SK-N-SH (cell line): ENCODE data around the gene IL17RE. TPM values are rescaled to one million over a fixed set of nuclear protein-coding genes. Genes with fewer than 3 reads are reported as not detected.
"Not testable (repeated sequence)": the region's sequence is repeated elsewhere in the genome, so short reads cannot be mapped to it uniquely, and the experiment has no call there.

Experiments
- CTCF ChIA-PET: fragments of 300-600, 350-600 bp; formaldehyde crosslinking; extraction: SDS; loops from one replicate; lab custom pipeline; 2021; lab: Yijun Ruan, JAX
- POLR2A ChIA-PET: fragments of 350-600 bp; sonication (Branson Sonifier 250); formaldehyde crosslinking; extraction: SDS; loops from one replicate; lab custom pipeline; 2020; ENCODE audit warnings: antibody characterized with exemption, inconsistent platforms; lab: Yijun Ruan, JAX
- DNase-seq: peaks from one replicate; pipeline ENCODE4 v3.0.0; 2012
- H2AFZ ChIP-seq: fragments of 200-600 bp; sonication (generic); 2 replicates; pipeline ENCODE4 v1.8.1; 2016; ENCODE audit warnings: antibody characterized with exemption, mild to moderate bottlenecking, low read depth
- H3F3A ChIP-seq: fragments of 200-600 bp; sonication (generic); replicated peaks from 2 replicates; pipeline ENCODE3; 2016; ENCODE audit warnings: antibody characterized with exemption, mild to moderate bottlenecking; ENCODE audit not compliant: insufficient read depth
- H3K27ac ChIP-seq, 2 experiments: fragments of 200-500 bp in 1 of 2; fragments of 200-600 bp in 1 of 2; sonication (Bioruptor generic) in 1 of 2; sonication (generic), shearing (Covaris generic) in 1 of 2; 2 replicates each; pipeline versions ENCODE4 v1.5.1 to v1.6.1; 2014 to 2016; ENCODE audit warnings: low read depth in 2 of 2, inconsistent platforms in 1 of 2, low read length in 1 of 2, mild to moderate bottlenecking in 1 of 2, mixed read lengths in 1 of 2
- H3K27me3 ChIP-seq: fragments of 200-600 bp; sonication (generic), shearing (Covaris generic); 2 replicates; pipeline ENCODE4 v1.6.1; 2016; ENCODE audit warnings: mixed run types; ENCODE audit not compliant: insufficient read depth
- H3K36me3 ChIP-seq, 2 experiments: fragments of 200-500 bp in 1 of 2; fragments of 200-600 bp in 1 of 2; sonication (Bioruptor generic) in 1 of 2; sonication (generic) in 1 of 2; replicated peaks in 1 of 2; 2 replicates each; pipeline versions ENCODE3 to v1.5.1; 2014 to 2016; ENCODE audit warnings: low read length in 1 of 2, mild to moderate bottlenecking in 1 of 2; ENCODE audit not compliant: insufficient read depth in 2 of 2, control insufficient read depth in 1 of 2
- H3K4me1 ChIP-seq, 2 experiments: fragments of 200-500 bp in 1 of 2; fragments of 200-600 bp in 1 of 2; sonication (Bioruptor generic) in 1 of 2; sonication (generic), shearing (Covaris generic) in 1 of 2; 2 replicates each; pipeline versions ENCODE4 v1.5.1 to v1.6.1; 2014 to 2016; ENCODE audit warnings: low read depth in 1 of 2, low read length in 1 of 2, mixed run types in 1 of 2; ENCODE audit not compliant: insufficient read depth in 2 of 2, control insufficient read depth in 1 of 2
- H3K4me2 ChIP-seq: fragments of 200-600 bp; sonication (generic), shearing (Covaris generic); 2 replicates; pipeline ENCODE4 v1.6.1; 2017; ENCODE audit warnings: mixed run types
- H3K4me3 ChIP-seq, 2 experiments: fragments of 200-500 bp in 1 of 2; fragments of 200-600 bp in 1 of 2; sonication (Bioruptor generic) in 1 of 2; sonication (generic), shearing (Covaris generic) in 1 of 2; 2 replicates each; pipeline versions ENCODE4 v1.5.1 to v1.8.1; 2014 to 2016; ENCODE audit warnings: low read depth in 2 of 2, inconsistent platforms in 1 of 2, low read length in 1 of 2, mild to moderate bottlenecking in 1 of 2, mixed read lengths in 1 of 2, moderate library complexity in 1 of 2
- H3K79me2 ChIP-seq: fragments of 200-600 bp; sonication (generic); 2 replicates; pipeline ENCODE4 v1.8.1; 2017; ENCODE audit warnings: mild to moderate bottlenecking; ENCODE audit not compliant: insufficient read depth
- H3K9ac ChIP-seq: fragments of 200-600 bp; sonication (generic); 2 replicates; pipeline ENCODE4 v1.6.1; 2017; ENCODE audit warnings: mixed run types
- H3K9me2 ChIP-seq: fragments of 200-600 bp; sonication (generic); 2 replicates; pipeline ENCODE4 v1.6.1; 2017; ENCODE audit warnings: mixed run types
- H3K9me3 ChIP-seq: fragments of 200-600 bp; sonication (generic); 2 replicates; pipeline ENCODE4 v1.6.1; 2017; ENCODE audit warnings: mixed run types, mild to moderate bottlenecking, moderate library complexity
- H4K20me1 ChIP-seq: fragments of 200-600 bp; sonication (generic); 2 replicates; pipeline ENCODE4 v1.6.1; 2017; ENCODE audit warnings: mild to moderate bottlenecking, mixed run types; ENCODE audit not compliant: insufficient read depth
- CTCF ChIP-seq: fragments of 200-600 bp; sonication (generic); IDR thresholded peaks from 2 replicates; pipeline ENCODE4 v1.6.1; 2017; ENCODE audit warnings: antibody characterized with exemption, mild to moderate bottlenecking, moderate library complexity
- EP300 ChIP-seq, 2 experiments: IDR thresholded peaks; 2 replicates each; pipeline versions ENCODE4 v1.4.0 to v1.6.1; 2012; ENCODE audit warnings: borderline replicate concordance in 1 of 2, low read depth in 1 of 2, low read length in 1 of 2
- EZH2phosphoT487 ChIP-seq: fragments of 200-600 bp; sonication (generic); IDR thresholded peaks from 2 replicates; pipeline ENCODE4 v1.6.1; 2017; ENCODE audit warnings: low read depth, mixed run types, mild to moderate bottlenecking, antibody characterized with exemption, moderate library complexity, borderline replicate concordance
- FOSL2 ChIP-seq: IDR thresholded peaks from 2 replicates; pipeline ENCODE4 v1.4.0; 2012; ENCODE audit warnings: low read depth, mild to moderate bottlenecking, moderate library complexity, borderline replicate concordance
- FOXJ3 ChIP-seq: sonication (generic); formaldehyde crosslinking; IDR thresholded peaks from 2 replicates; pipeline ENCODE4 v1.5.1; 2020; ENCODE audit warnings: mild to moderate bottlenecking, missing genetic modification reagents
- GABPA ChIP-seq: IDR thresholded peaks from 2 replicates; pipeline ENCODE4 v1.4.0; 2012; ENCODE audit warnings: low read depth, mild to moderate bottlenecking
- GATA2 ChIP-seq: sonication (generic); formaldehyde crosslinking; IDR thresholded peaks from 2 replicates; pipeline ENCODE4 v1.5.0; 2020; ENCODE audit warnings: mild to moderate bottlenecking, missing genetic modification reagents
- MEF2A ChIP-seq: IDR thresholded peaks from 2 replicates; pipeline ENCODE4 v1.4.0; 2012; ENCODE audit warnings: low read depth, borderline replicate concordance
- NFIC ChIP-seq: IDR thresholded peaks from 2 replicates; pipeline ENCODE4 v1.4.0; 2012; ENCODE audit warnings: borderline replicate concordance
- PBX3 ChIP-seq: IDR thresholded peaks from 2 replicates; pipeline ENCODE4; 2012
- RFX5 ChIP-seq: IDR thresholded peaks from 2 replicates; pipeline ENCODE4 v1.6.1; 2012; ENCODE audit warnings: mild to moderate bottlenecking, improper control_type of control experiment, low read length
- TEAD4 ChIP-seq: IDR thresholded peaks from 2 replicates; pipeline ENCODE4 v1.4.0; 2012; ENCODE audit warnings: mild to moderate bottlenecking, borderline replicate concordance; ENCODE audit not compliant: insufficient read depth
- ZBTB33 ChIP-seq: IDR thresholded peaks from 2 replicates; pipeline ENCODE4 v1.4.0; 2012; ENCODE audit warnings: low read depth, borderline replicate concordance
- WGBS: methylation state at CpG from one replicate; pipeline ENCODE4 v1.1.6; 2017; ENCODE audit warnings: low lambda C conversion rate; 5-methylcytosine and 5-hydroxymethylcytosine counted together
- polyA plus RNA-seq, 3 experiments: library from polyadenylated mRNA; depleted of rRNA; stranded (reverse); fragments of >200 nt; gene quantifications; 2 replicates each; pipeline ENCODE4 v1.2.3, GENCODE V29; 2012

IL17RE gene
- polyA plus RNA-seq, 1 of the 3 experiments (the other 2 are of a cell fraction): 0.95 TPM

DNA sequence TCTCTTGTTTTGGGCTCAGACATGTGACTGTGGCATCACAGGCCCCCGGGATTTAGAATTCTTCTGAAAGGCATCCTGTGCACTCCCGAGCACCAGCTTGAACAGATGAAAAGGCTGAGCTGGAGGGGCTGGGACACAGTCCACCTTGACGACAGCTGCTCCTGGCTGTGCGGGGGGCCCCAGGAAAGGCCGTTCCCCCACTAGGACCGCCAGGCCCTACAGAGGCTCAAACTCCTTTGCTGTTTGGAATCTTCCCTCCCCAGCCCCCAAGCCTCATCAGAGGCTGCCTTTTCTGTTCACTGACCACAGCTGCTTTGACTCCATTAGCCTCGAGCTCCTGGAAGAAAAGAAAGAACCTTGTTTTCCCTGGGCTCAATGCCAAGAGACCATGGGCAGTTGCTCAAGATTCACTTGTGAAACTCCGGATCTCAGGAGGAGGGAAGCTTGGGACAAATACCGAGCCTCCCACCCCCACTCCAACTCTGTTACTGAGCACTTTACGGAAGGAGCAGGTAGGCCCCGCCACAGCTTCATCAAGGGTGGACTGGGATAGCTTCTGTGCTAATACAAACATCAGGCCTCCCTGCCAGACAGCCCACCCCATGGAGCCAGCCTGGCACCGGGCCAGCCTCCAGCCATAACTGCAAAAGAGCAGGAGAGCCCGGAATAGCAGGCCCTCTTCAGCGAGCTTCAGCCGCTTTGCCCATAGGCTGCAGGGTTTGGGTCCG is 38.3 kb upstream of the IL17RE start:
- DNase-seq: peak; percentile 81
- H3K9me2 ChIP-seq: no peaks in the 10 kb centered on the region
- WGBS: 57% methylated on average over 12 of the region's 16 CpGs
- POLR2A ChIA-PET: interaction anchor here (1.2 kb wide), 1 partner anchor 69 kb away, joined by 4 read pairs; the partner anchor contains the start of gene CRELD1
- peaks cover 5 to 7% of the 10 kb centered on the region in 2 experiments; a peak in 2 of 4 replicates for H3K4me1 ChIP-seq
- no peaks in the 10 kb centered on the region for H3K9me3 ChIP-seq
- H3K4me2 ChIP-seq: no peak overlapping the region
- no peak overlapping the region for H3K9ac ChIP-seq
- H3K27ac ChIP-seq: peak overlapping the region in 1 of 2 experiments; percentile 34; a peak in 2 of 4 replicates
- H4K20me1 ChIP-seq: no peaks in the 10 kb centered on the region
- CTCF ChIA-PET: interaction anchor here (0.6 to 1.5 kb wide), 3 partner anchors 16 to 55 kb away, joined by 3 to 5 read pairs (median 4); no protein-coding TSS in a partner anchor
- H3K27me3 ChIP-seq: no peaks in the 10 kb centered on the region
- no peaks in the 10 kb centered on the region for H3F3A ChIP-seq
- no peaks in the 10 kb centered on the region for H3K36me3 ChIP-seq
- TF ChIP-seq NFIC (peak; percentile 47), FOSL2 (no peak)
- no peak overlapping the region for H3K4me3 ChIP-seq
- H2AFZ ChIP-seq: peak overlapping the region; percentile 56; the same call in 1 of the 2 replicates
- no peaks in the 10 kb centered on the region for H3K79me2 ChIP-seq

DNA sequence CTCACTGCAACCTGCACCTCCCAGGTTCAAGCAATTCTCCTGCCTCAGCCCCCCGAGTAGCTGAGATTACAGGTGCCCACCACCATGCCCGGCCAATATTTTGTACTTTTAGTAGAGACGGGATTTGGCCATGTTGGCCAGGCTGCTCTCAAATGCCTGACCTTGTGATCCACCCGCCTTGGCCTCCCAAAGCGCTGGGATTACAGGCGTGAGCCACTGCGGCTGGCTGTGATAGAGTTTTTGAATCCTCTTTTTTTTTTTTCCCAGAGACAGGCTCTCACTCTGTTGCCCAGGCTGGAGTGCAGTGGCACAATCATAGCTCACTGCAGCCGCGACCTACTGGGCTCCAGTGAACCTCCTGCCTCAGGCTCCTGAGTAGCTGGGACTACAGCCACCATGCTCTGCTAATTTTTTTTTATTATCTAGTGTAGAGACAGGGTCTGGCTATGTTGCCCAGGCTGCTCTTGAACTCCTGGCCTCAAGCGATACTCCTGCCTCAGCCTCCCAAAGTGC is 37.5 kb upstream of the IL17RE start:
- H3K9me3 ChIP-seq, DNase-seq, H3K4me2 ChIP-seq, H3K4me1 ChIP-seq, H4K20me1 ChIP-seq, H3K4me3 ChIP-seq, H3K36me3 ChIP-seq, H3K79me2 ChIP-seq, H2AFZ ChIP-seq, H3K27ac ChIP-seq, H3K27me3 ChIP-seq, H3K9ac ChIP-seq, H3K9me2 ChIP-seq, H3F3A ChIP-seq: not testable (repeated sequence)
- POLR2A ChIA-PET: interaction anchor here (0.6 to 1.2 kb wide), 2 partner anchors 42 to 68 kb away, joined by 4 read pairs; partner anchors contain the start of gene CRELD1
- 97% methylated on average over 10 of the region's 10 CpGs for WGBS
- CTCF ChIA-PET: interaction anchor here (0.6 to 1.5 kb wide), 3 partner anchors 16 to 56 kb away, joined by 3 to 5 read pairs (median 4); no protein-coding TSS in a partner anchor

GRCh38 chr3:9866639-9867038 is 36.0 kb upstream of the IL17RE start:
- H3K27me3 ChIP-seq: no peaks in the 10 kb centered on the region
- no peak overlapping the region for H2AFZ ChIP-seq
- H3K79me2 ChIP-seq: no peaks in the 10 kb centered on the region
- ChIA-PET POLR2A (no interaction called here), CTCF (no interaction called here)
- peaks cover 7 to 13% of the 10 kb centered on the region in 2 experiments; a peak in 3 of 4 replicates for H3K4me1 ChIP-seq
- no peak overlapping the region for H3K4me2 ChIP-seq
- H3K9me3 ChIP-seq: no peaks in the 10 kb centered on the region
- H3K27ac ChIP-seq: no peak overlapping the region
- DNase-seq: no peak
- no peaks in the 10 kb centered on the region for H3K36me3 ChIP-seq
- WGBS: 88% methylated on average over 5 of the region's 8 CpGs
- no peaks in the 10 kb centered on the region for H4K20me1 ChIP-seq
- no peaks in the 10 kb centered on the region for H3K9me2 ChIP-seq
- H3F3A ChIP-seq: peaks cover 11% of the 10 kb centered on the region
- no peak overlapping the region for H3K9ac ChIP-seq
- H3K4me3 ChIP-seq: no peak overlapping the region
- TF ChIP-seq FOXJ3 (CRISPR knock-in tag): no peak
- TF ChIP-seq CTCF: no peak
- TF ChIP-seq PBX3: no peak
- no peak for TF ChIP-seq MEF2A
- no peak for TF ChIP-seq GABPA
- no peak for TF ChIP-seq EZH2phosphoT487
- no peak for TF ChIP-seq EP300 (IDR thresholded peaks at IDR 0.05; ENCODE audit: borderline replicate concordance in 1 of 2, low read depth in 1 of 2, low read length in 1 of 2)
- no peak for TF ChIP-seq TEAD4
- TF ChIP-seq RFX5: no peak
- no peak for TF ChIP-seq GATA2 (CRISPR knock-in tag)
- TF ChIP-seq ZBTB33: no peak
